ENCODE data around the gene MACROD1.

The MACROD1 gene

GRCh38 chr11:64150051-64150450, 15.9 kb downstream of the MACROD1 start:
- Mint-ChIP-seq H3K36me3 (no peaks in the 10 kb centered on the region), H3K4me3 (no peak overlapping the region)

GRCh38 chr11:64148917-64149617, 16.8 kb downstream of the MACROD1 start:
- Mint-ChIP-seq H3K36me3 (no peaks in the 10 kb centered on the region), H3K4me1 (ENCODE audit: low read depth) (peaks cover 9% of the 10 kb centered on the region), H3K9me3 (ENCODE audit: low read depth) (no peaks in the 10 kb centered on the region), H3K27me3 (no peaks in the 10 kb centered on the region), H3K27ac (no peak overlapping the region), H3K4me3 (no peak overlapping the region)

More at GRCh38 chr11:64150051-64150450, 15.9 kb downstream of the MACROD1 start:
- Mint-ChIP-seq H3K27ac (no peak overlapping the region), H3K4me1 (ENCODE audit: low read depth) (peaks cover 7% of the 10 kb centered on the region), H3K27me3 (no peaks in the 10 kb centered on the region), H3K9me3 (ENCODE audit: low read depth) (no peaks in the 10 kb centered on the region)

GRCh38 chr11:64148226-64148916, 17.5 kb downstream of the MACROD1 start:
- Mint-ChIP-seq H3K4me3 (no peak overlapping the region), H3K27ac (no peak overlapping the region), H3K4me1 (ENCODE audit: low read depth) (peaks cover 13% of the 10 kb centered on the region), H3K27me3 (no peaks in the 10 kb centered on the region), H3K9me3 (ENCODE audit: low read depth) (no peaks in the 10 kb centered on the region), H3K36me3 (no peaks in the 10 kb centered on the region)

GRCh38 chr11:64146036-64146955, 19.6 kb downstream of the MACROD1 start:
- Mint-ChIP-seq H3K4me1 (ENCODE audit: low read depth) (peaks cover 11% of the 10 kb centered on the region), H3K27me3 (no peaks in the 10 kb centered on the region), H3K36me3 (no peaks in the 10 kb centered on the region), H3K4me3 (no peak overlapping the region), H3K27ac (no peak overlapping the region), H3K9me3 (ENCODE audit: low read depth) (no peaks in the 10 kb centered on the region)

GRCh38 chr11:64144587-64145472, 21.1 kb downstream of the MACROD1 start:
- Mint-ChIP-seq H3K9me3 (ENCODE audit: low read depth) (no peaks in the 10 kb centered on the region), H3K27ac (no peak overlapping the region), H3K4me1 (ENCODE audit: low read depth) (peaks cover 11% of the 10 kb centered on the region), H3K4me3 (no peak overlapping the region), H3K36me3 (no peaks in the 10 kb centered on the region), H3K27me3 (no peaks in the 10 kb centered on the region)

- no peak overlapping the region for H3K27ac Mint-ChIP-seq
- no peaks in the 10 kb centered on the region for H3K27me3 Mint-ChIP-seq
- H3K4me3 Mint-ChIP-seq = no peak overlapping the region
- H3K36me3 Mint-ChIP-seq = no peaks in the 10 kb centered on the region
- peaks cover 5% of the 10 kb centered on the region for H3K4me1 Mint-ChIP-seq (ENCODE audit: low read depth)
- no peaks in the 10 kb centered on the region for H3K9me3 Mint-ChIP-seq (ENCODE audit: low read depth)
Measured at GRCh38 chr11:64141081-64141783, 24.7 kb downstream of the MACROD1 start.

GRCh38 chr11:64140082-64140481, 25.8 kb downstream of the MACROD1 start:
- no peaks in the 10 kb centered on the region for H3K36me3 Mint-ChIP-seq
- peaks cover 5% of the 10 kb centered on the region for H3K4me1 Mint-ChIP-seq (ENCODE audit: low read depth)
- H3K27ac Mint-ChIP-seq = no peak overlapping the region
- no peaks in the 10 kb centered on the region for H3K27me3 Mint-ChIP-seq
- no peaks in the 10 kb centered on the region for H3K9me3 Mint-ChIP-seq (ENCODE audit: low read depth)
- no peak overlapping the region for H3K4me3 Mint-ChIP-seq

- Mint-ChIP-seq H3K4me3 (no peak overlapping the region), H3K27me3 (no peaks in the 10 kb centered on the region), H3K27ac (no peak overlapping the region), H3K9me3 (ENCODE audit: low read depth) (no peaks in the 10 kb centered on the region), H3K4me1 (ENCODE audit: low read depth) (peaks cover 4% of the 10 kb centered on the region), H3K36me3 (no peaks in the 10 kb centered on the region)
Measured at GRCh38 chr11:64139049-64139448, 26.9 kb downstream of the MACROD1 start.

GRCh38 chr11:64138398-64138797, 27.5 kb downstream of the MACROD1 start:
- H3K27me3 Mint-ChIP-seq = no peaks in the 10 kb centered on the region
- no peaks in the 10 kb centered on the region for H3K36me3 Mint-ChIP-seq
- no peaks in the 10 kb centered on the region for H3K4me1 Mint-ChIP-seq (ENCODE audit: low read depth)
- no peak overlapping the region for H3K4me3 Mint-ChIP-seq
- no peaks in the 10 kb centered on the region for H3K9me3 Mint-ChIP-seq (ENCODE audit: low read depth)
- no peak overlapping the region for H3K27ac Mint-ChIP-seq

GRCh38 chr11:64136765-64137441, 29.0 kb downstream of the MACROD1 start:
- no peaks in the 10 kb centered on the region for H3K36me3 Mint-ChIP-seq
- no peak overlapping the region for H3K4me3 Mint-ChIP-seq
- no peaks in the 10 kb centered on the region for H3K9me3 Mint-ChIP-seq (ENCODE audit: low read depth)
- H3K4me1 Mint-ChIP-seq (ENCODE audit: low read depth) = no peaks in the 10 kb centered on the region
- no peaks in the 10 kb centered on the region for H3K27me3 Mint-ChIP-seq
- H3K27ac Mint-ChIP-seq = no peak overlapping the region

GRCh38 chr11:64135711-64136110, 30.2 kb downstream of the MACROD1 start:
- H3K4me1 Mint-ChIP-seq (ENCODE audit: low read depth) = no peaks in the 10 kb centered on the region
- H3K9me3 Mint-ChIP-seq (ENCODE audit: low read depth) = no peaks in the 10 kb centered on the region
- no peaks in the 10 kb centered on the region for H3K27me3 Mint-ChIP-seq
- no peak overlapping the region for H3K27ac Mint-ChIP-seq
- H3K4me3 Mint-ChIP-seq = no peak overlapping the region
- no peaks in the 10 kb centered on the region for H3K36me3 Mint-ChIP-seq

GRCh38 chr11:64134963-64135362, 30.9 kb downstream of the MACROD1 start:
- Mint-ChIP-seq H3K9me3 (ENCODE audit: low read depth) (no peaks in the 10 kb centered on the region), H3K4me1 (ENCODE audit: low read depth) (no peaks in the 10 kb centered on the region), H3K36me3 (no peaks in the 10 kb centered on the region), H3K27ac (no peak overlapping the region), H3K4me3 (no peak overlapping the region), H3K27me3 (no peaks in the 10 kb centered on the region)

GRCh38 chr11:64132982-64133705, 32.8 kb downstream of the MACROD1 start:
- Mint-ChIP-seq H3K9me3 (ENCODE audit: low read depth) (no peaks in the 10 kb centered on the region), H3K4me1 (ENCODE audit: low read depth) (no peaks in the 10 kb centered on the region), H3K36me3 (no peaks in the 10 kb centered on the region), H3K4me3 (no peak overlapping the region), H3K27me3 (no peaks in the 10 kb centered on the region), H3K27ac (no peak overlapping the region)

All from activated naive CD8-positive, alpha-beta T cell (primary cell).